ENCODE data around the gene PLEKHH1.

GRCh38 chr14:67532998-67533753 lies at the start of gene PLEKHH1:
- TF ChIP-seq CTCF (conservative IDR thresholded peaks at IDR 0.05), result peak; percentile 45
- TF ChIP-seq ZFX (IDR thresholded peaks at IDR 0.05), result peak; percentile 68
